Stimulated activated effector memory CD8-positive, alpha-beta T cell treated with anti-CD3 and anti-CD28 coated beads, Interleukin-12 subunit alpha, Interleukin-12 subunit beta, amount 100 ng/mL, for 72 hours (primary cell): ENCODE data around the gene KCNA2.

Source experiments
- ATAC-seq: fragments of 150-1000 bp; cut with Tn5 transposase; 2 replicates; pipeline ENCODE4 v1.10.0; 2021
- DNase-seq, 2 donors: peaks; one replicate each; pipeline ENCODE4 v3.0.0; 2021 to 2022; ENCODE audit warnings: low spot score in 2 of 2
- H3K27ac Mint-ChIP-seq: one replicate; pipeline ENCODE4 v1.8.0; 2022; ENCODE audit warnings: mild to moderate bottlenecking, mixed read lengths
- H3K36me3 Mint-ChIP-seq: one replicate; pipeline ENCODE4 v1.8.0; 2022; ENCODE audit warnings: mild to moderate bottlenecking, mixed read lengths
- H3K4me1 Mint-ChIP-seq: one replicate; pipeline ENCODE4 v1.8.0; 2022; ENCODE audit warnings: mixed read lengths
- H3K4me3 Mint-ChIP-seq: one replicate; pipeline ENCODE4 v1.8.0; 2022; ENCODE audit warnings: mild to moderate bottlenecking, mixed read lengths
- H3K9me3 Mint-ChIP-seq: one replicate; pipeline ENCODE4 v1.8.0; 2022; ENCODE audit warnings: mixed read lengths

KCNA2 gene

GRCh38 chr1:110596312-110596711, 9.8 kb downstream of the KCNA2 start:
- H3K4me1 Mint-ChIP-seq, result peaks cover 6% of the 10 kb centered on the region

DNA sequence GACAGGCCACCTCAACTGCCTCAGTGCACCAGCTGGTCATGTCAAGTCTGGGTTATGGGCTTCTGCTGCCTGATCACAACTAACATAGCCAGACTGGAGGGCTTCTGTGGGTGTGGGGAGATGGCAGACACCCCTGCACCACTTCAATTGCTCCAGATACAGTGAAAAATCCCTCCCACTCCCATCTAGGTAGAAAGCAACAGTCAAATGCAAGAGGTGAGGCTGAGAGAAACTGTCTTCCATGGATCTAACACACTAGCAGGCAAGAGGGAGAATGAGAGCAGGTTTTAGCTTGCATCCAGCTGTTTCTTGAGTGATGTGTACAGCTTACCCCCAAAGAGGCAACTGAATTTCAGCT, 10.8 kb downstream of the KCNA2 start:
- DNase-seq, result no peak
- peaks cover 6% of the 10 kb centered on the region for H3K4me1 Mint-ChIP-seq

More at GRCh38 chr1:110596312-110596711, 9.8 kb downstream of the KCNA2 start:
- DNase-seq, result no peak
- Mint-ChIP-seq H3K9me3 (no peaks in the 10 kb centered on the region), H3K4me3 (no peak overlapping the region), H3K27ac (no peak overlapping the region), H3K36me3 (no peaks in the 10 kb centered on the region)
- no peak for ATAC-seq

GRCh38 chr1:110594456-110595352, 11.5 kb downstream of the KCNA2 start:
- Mint-ChIP-seq H3K9me3 (no peaks in the 10 kb centered on the region), H3K27ac (peak overlapping the region; percentile 27), H3K36me3 (no peaks in the 10 kb centered on the region), H3K4me1 (peaks cover 6% of the 10 kb centered on the region), H3K4me3 (no peak overlapping the region)
- ATAC-seq (no peak), DNase-seq (no peak)

More for the DNA sequence above, 10.8 kb downstream of the KCNA2 start:
- Mint-ChIP-seq H3K4me3 (no peak overlapping the region), H3K36me3 (no peaks in the 10 kb centered on the region), H3K27ac (no peak overlapping the region), H3K9me3 (no peaks in the 10 kb centered on the region)
- ATAC-seq, result no peak

DNA sequence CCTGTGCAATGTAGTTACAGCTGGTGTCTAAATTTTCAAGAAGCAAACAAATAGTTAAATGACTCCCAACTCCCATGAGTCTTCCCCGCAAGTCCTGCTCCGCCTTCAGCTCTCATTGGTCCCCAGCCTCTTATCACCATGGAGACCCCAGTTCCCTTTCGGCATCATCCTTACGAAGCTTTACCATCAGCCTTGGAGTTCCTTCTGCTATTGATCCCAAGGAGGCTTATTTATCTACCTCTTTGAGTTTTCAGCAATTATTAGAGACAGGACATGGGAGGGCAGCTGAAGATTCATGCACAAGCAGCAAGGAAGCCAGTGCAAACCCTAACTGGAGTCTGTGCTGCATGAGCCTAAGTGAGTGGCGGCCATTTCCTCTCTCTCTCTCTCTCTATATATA, 12.3 kb downstream of the KCNA2 start:
- H3K36me3 Mint-ChIP-seq, result no peaks in the 10 kb centered on the region
- DNase-seq (no peak), ATAC-seq (no peak)
- no peaks in the 10 kb centered on the region for H3K9me3 Mint-ChIP-seq
- no peak overlapping the region for H3K27ac Mint-ChIP-seq
- H3K4me3 Mint-ChIP-seq, result no peak overlapping the region
- H3K4me1 Mint-ChIP-seq, result peaks cover 6% of the 10 kb centered on the region

- H3K4me1 Mint-ChIP-seq, result peaks cover 6% of the 10 kb centered on the region
- no peak for DNase-seq
- no peaks in the 10 kb centered on the region for H3K36me3 Mint-ChIP-seq
- no peak overlapping the region for H3K27ac Mint-ChIP-seq
- H3K9me3 Mint-ChIP-seq, result no peaks in the 10 kb centered on the region
- no peak for ATAC-seq
- H3K4me3 Mint-ChIP-seq, result no peak overlapping the region
These were observed 14.2 kb downstream of the KCNA2 start for GRCh38 chr1:110591956-110592355.

- no peaks in the 10 kb centered on the region for H3K4me1 Mint-ChIP-seq
- H3K27ac Mint-ChIP-seq, result no peak overlapping the region
- no peak overlapping the region for H3K4me3 Mint-ChIP-seq
- no peaks in the 10 kb centered on the region for H3K36me3 Mint-ChIP-seq
- DNase-seq (no peak), ATAC-seq (no peak)
- H3K9me3 Mint-ChIP-seq, result no peaks in the 10 kb centered on the region
These were observed 17.2 kb downstream of the KCNA2 start for GRCh38 chr1:110588991-110589390.

DNA sequence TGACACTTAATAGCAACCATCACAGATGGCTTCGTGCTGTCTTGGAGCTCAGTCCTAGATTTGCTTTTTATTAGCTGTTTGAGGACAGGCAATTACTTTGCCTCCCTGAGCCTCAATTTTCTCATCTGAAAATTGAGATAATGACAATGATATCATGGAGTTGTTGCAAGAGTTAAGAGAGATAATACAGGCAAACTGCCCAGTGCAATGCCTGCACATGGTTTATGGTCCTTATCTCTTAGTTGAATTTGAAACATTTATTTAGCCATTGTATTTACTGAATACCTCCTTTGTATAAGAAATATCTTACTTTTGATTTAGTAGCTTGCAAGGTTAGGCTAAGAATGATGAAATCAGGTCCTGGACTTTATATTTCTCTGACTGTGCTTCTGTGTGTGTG, 17.7 kb downstream of the KCNA2 start:
- Mint-ChIP-seq H3K4me3 (no peak overlapping the region), H3K4me1 (no peaks in the 10 kb centered on the region)
- ATAC-seq, result no peak

DNA sequence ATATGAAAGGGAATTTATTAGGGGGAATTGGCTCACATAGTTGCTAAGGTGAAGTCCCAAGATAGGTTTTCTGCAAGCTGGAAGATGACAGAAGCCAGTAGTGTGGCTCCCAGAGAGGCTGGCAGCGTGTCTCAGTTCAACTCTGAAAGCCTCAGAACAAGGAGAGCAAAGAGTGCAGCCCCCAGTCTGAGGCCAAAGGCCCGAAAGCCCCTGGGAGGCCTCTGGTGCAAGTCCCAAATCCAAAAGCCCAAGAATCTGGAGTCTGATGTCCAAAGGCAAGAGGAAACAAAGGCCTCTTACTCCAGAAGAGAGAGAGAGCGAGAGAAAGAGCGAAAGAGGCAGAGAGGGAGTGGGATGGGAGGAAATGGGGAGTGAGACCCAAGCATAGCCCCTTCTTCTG, 18.3 kb downstream of the KCNA2 start:
- H3K4me3 Mint-ChIP-seq, result no peak overlapping the region
- H3K4me1 Mint-ChIP-seq, result no peaks in the 10 kb centered on the region
- H3K9me3 Mint-ChIP-seq, result no peaks in the 10 kb centered on the region
- ATAC-seq, result no peak
- H3K36me3 Mint-ChIP-seq, result no peaks in the 10 kb centered on the region
- H3K27ac Mint-ChIP-seq, result no peak overlapping the region
- DNase-seq, result no peak

More for the DNA sequence above, 17.7 kb downstream of the KCNA2 start:
- Mint-ChIP-seq H3K27ac (no peak overlapping the region), H3K36me3 (no peaks in the 10 kb centered on the region), H3K9me3 (no peaks in the 10 kb centered on the region)
- no peak for DNase-seq

- Mint-ChIP-seq H3K4me3 (no peak overlapping the region), H3K9me3 (no peaks in the 10 kb centered on the region), H3K36me3 (no peaks in the 10 kb centered on the region), H3K4me1 (no peaks in the 10 kb centered on the region), H3K27ac (no peak overlapping the region)
- ATAC-seq, result peak; percentile 26
- DNase-seq, result no peak
These were observed 20.7 kb downstream of the KCNA2 start for GRCh38 chr1:110585481-110585880.

- Mint-ChIP-seq H3K4me1 (no peaks in the 10 kb centered on the region), H3K27ac (no peak overlapping the region), H3K4me3 (no peak overlapping the region), H3K36me3 (no peaks in the 10 kb centered on the region), H3K9me3 (no peaks in the 10 kb centered on the region)
- DNase-seq (no peak), ATAC-seq (no peak)
These were observed 22.1 kb downstream of the KCNA2 start for GRCh38 chr1:110584045-110584444.

DNA sequence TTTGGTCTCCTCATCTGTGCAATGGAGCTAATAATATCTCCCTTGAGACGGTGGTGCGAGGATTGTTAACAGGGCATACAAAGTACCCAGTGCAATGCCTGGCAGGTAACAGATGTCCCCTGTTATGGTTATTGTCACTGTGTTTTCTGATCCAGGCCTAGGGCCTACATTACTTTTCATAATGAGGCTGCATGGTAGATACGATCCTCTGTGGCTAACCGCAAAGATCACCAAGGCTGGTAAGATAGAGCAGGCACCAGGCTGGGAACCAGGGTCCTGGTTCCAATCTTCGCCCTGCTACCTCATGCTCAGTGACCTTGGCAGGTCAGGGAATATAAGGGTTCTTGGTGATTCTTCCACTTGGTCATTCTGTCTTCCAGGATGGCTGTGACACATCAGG, 22.7 kb downstream of the KCNA2 start:
- ATAC-seq (no peak), DNase-seq (no peak)
- Mint-ChIP-seq H3K36me3 (no peaks in the 10 kb centered on the region), H3K4me1 (no peaks in the 10 kb centered on the region), H3K27ac (no peak overlapping the region), H3K4me3 (no peak overlapping the region), H3K9me3 (no peaks in the 10 kb centered on the region)

DNA sequence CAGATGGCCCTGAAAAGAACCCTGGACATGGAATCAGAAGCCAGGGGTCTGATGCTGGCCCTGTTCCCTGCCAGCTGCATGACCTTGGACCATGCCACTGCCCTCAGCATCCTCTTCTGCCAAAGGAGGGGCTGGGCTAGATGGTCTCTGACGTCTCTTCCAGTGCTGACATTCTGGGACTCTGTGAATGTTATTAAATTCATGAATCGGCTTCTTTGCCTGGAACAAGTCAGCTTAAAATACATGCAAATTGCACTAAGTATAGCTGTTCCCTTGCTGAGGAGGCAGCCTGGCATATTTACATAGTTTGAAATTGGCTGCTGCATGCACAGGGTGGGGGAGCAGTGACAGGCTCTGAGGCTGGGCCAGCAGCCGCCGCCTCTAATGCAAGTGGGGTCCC, 23.8 kb downstream of the KCNA2 start:
- Mint-ChIP-seq H3K4me3 (no peak overlapping the region), H3K36me3 (no peaks in the 10 kb centered on the region), H3K9me3 (no peaks in the 10 kb centered on the region), H3K4me1 (no peaks in the 10 kb centered on the region), H3K27ac (no peak overlapping the region)
- no peak for ATAC-seq
- no peak for DNase-seq

DNA sequence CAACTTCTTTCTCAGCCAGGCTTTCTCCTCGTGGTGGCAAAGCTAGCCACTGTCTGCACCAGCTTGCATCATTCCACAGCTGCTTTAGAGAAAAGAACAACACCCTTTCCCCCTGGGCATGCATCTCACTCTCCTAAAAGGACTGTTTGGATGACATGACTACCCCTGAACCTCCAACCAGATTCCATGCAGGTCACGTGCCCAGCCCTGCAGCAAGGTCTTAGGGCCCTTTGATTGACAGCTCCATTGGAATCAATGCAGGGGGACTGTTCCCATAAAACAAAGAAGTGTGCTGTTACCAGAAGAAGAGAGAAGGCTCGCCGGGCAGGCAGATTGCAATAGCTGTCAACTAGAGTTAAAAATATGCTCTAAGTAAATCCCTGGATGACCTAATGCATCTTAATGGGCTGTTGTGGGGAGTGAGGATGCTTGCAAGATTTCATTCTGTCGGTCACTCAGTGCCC, 24.4 kb downstream of the KCNA2 start:
- no peaks in the 10 kb centered on the region for H3K36me3 Mint-ChIP-seq
- H3K4me1 Mint-ChIP-seq, result no peaks in the 10 kb centered on the region
- no peak overlapping the region for H3K4me3 Mint-ChIP-seq
- ATAC-seq (no peak), DNase-seq (no peak)
- H3K27ac Mint-ChIP-seq, result no peak overlapping the region
- H3K9me3 Mint-ChIP-seq, result no peaks in the 10 kb centered on the region

- H3K9me3 Mint-ChIP-seq, result no peaks in the 10 kb centered on the region
- no peak overlapping the region for H3K4me3 Mint-ChIP-seq
- no peaks in the 10 kb centered on the region for H3K36me3 Mint-ChIP-seq
- no peak overlapping the region for H3K27ac Mint-ChIP-seq
- ATAC-seq (no peak), DNase-seq (no peak)
- no peaks in the 10 kb centered on the region for H3K4me1 Mint-ChIP-seq
These were observed 25.9 kb downstream of the KCNA2 start for GRCh38 chr1:110580244-110580643.

- H3K36me3 Mint-ChIP-seq, result no peaks in the 10 kb centered on the region
- ATAC-seq (no peak), DNase-seq (no peak)
- no peak overlapping the region for H3K4me3 Mint-ChIP-seq
- no peaks in the 10 kb centered on the region for H3K9me3 Mint-ChIP-seq
- H3K27ac Mint-ChIP-seq, result no peak overlapping the region
- H3K4me1 Mint-ChIP-seq, result no peaks in the 10 kb centered on the region
These were observed 26.7 kb downstream of the KCNA2 start for GRCh38 chr1:110579460-110579859.

GRCh38 chr1:110576441-110576840, 29.7 kb downstream of the KCNA2 start:
- H3K4me1 Mint-ChIP-seq, result no peaks in the 10 kb centered on the region
- H3K36me3 Mint-ChIP-seq, result no peaks in the 10 kb centered on the region
- H3K27ac Mint-ChIP-seq, result no peak overlapping the region
- no peaks in the 10 kb centered on the region for H3K9me3 Mint-ChIP-seq
- ATAC-seq (no peak), DNase-seq (no peak)
- no peak overlapping the region for H3K4me3 Mint-ChIP-seq
